HEK293 (cell line): Measurements from ENCODE around the gene CABP1.
A peak's percentile ranks its signal among the peaks of the same experiment; 100 is the strongest.

Experiments used
- ATF2 ChIP-seq: fragments of 450-650 bp; formaldehyde crosslinking; IDR thresholded peaks from 2 replicates; pipeline ENCODE4 v1.5.1; 2016; ENCODE audit warnings: missing biosample characterization, missing genetic modification characterization, low read depth
- CTCF ChIP-seq: fragments of 450-650 bp; formaldehyde crosslinking; IDR thresholded peaks from 2 replicates; pipeline ENCODE4 v1.5.1; 2016; ENCODE audit warnings: missing biosample characterization, missing genetic modification characterization
- GLIS2 ChIP-seq: fragments of 450-650 bp; formaldehyde crosslinking; IDR thresholded peaks from 2 replicates; pipeline ENCODE4 v1.5.1; 2016; ENCODE audit warnings: missing biosample characterization, missing genetic modification characterization
- KLF1 ChIP-seq: fragments of 450-650 bp; formaldehyde crosslinking; IDR thresholded peaks from 2 replicates; pipeline ENCODE4 v1.5.1; 2016; ENCODE audit warnings: missing biosample characterization, missing genetic modification characterization
- KLF10 ChIP-seq: fragments of 450-650 bp; IDR thresholded peaks from 2 replicates; pipeline ENCODE4 v1.5.1; 2018; ENCODE audit warnings: missing biosample characterization, mild to moderate bottlenecking, missing genetic modification characterization
- KLF17 ChIP-seq: fragments of 450-650 bp; formaldehyde crosslinking; IDR thresholded peaks from 2 replicates; pipeline ENCODE4 v1.5.1; 2016; ENCODE audit warnings: missing biosample characterization, missing genetic modification characterization
- PRDM1 ChIP-seq: fragments of 450-650 bp; formaldehyde crosslinking; IDR thresholded peaks from 2 replicates; pipeline ENCODE4; 2016; ENCODE audit warnings: missing biosample characterization, missing genetic modification characterization
- WT1 ChIP-seq: fragments of 450-650 bp; formaldehyde crosslinking; IDR thresholded peaks from 2 replicates; pipeline ENCODE4 v1.5.1; 2016; ENCODE audit warnings: missing biosample characterization, missing genetic modification characterization
- ZBTB11 ChIP-seq: fragments of 450-650 bp; formaldehyde crosslinking; conservative IDR thresholded peaks from 2 replicates; pipeline ENCODE4 v1.5.1; 2016; ENCODE audit warnings: low read depth, missing biosample characterization, missing genetic modification characterization
- ZBTB17 ChIP-seq: fragments of 450-650 bp; formaldehyde crosslinking; IDR thresholded peaks from 2 replicates; pipeline ENCODE4 v1.5.1; 2016; ENCODE audit warnings: missing biosample characterization, missing genetic modification characterization
- ZEB2 ChIP-seq: fragments of 450-650 bp; formaldehyde crosslinking; IDR thresholded peaks from 2 replicates; pipeline ENCODE4 v1.5.1; 2016; ENCODE audit warnings: missing biosample characterization, missing genetic modification characterization
- ZIC2 ChIP-seq: fragments of 450-650 bp; formaldehyde crosslinking; IDR thresholded peaks from 2 replicates; pipeline ENCODE4 v1.5.1; 2016; ENCODE audit warnings: missing biosample characterization, missing genetic modification characterization
- ZNF10 ChIP-seq: fragments of 450-650 bp; formaldehyde crosslinking; IDR thresholded peaks from 2 replicates; pipeline ENCODE4 v1.5.1; 2017; ENCODE audit warnings: missing biosample characterization, missing genetic modification characterization
- ZNF138 ChIP-seq: fragments of 450-650 bp; formaldehyde crosslinking; IDR thresholded peaks from 2 replicates; pipeline ENCODE4 v1.5.1; 2016; ENCODE audit warnings: missing biosample characterization, missing genetic modification characterization, borderline replicate concordance
- ZNF2 ChIP-seq: fragments of 450-650 bp; formaldehyde crosslinking; IDR thresholded peaks from 2 replicates; pipeline ENCODE4 v1.5.1; 2016; ENCODE audit warnings: missing biosample characterization, missing genetic modification characterization
- ZNF366 ChIP-seq: fragments of 450-650 bp; formaldehyde crosslinking; conservative IDR thresholded peaks from 2 replicates; pipeline ENCODE4 v1.5.1; 2016; ENCODE audit warnings: missing biosample characterization, missing genetic modification characterization
- ZNF449 ChIP-seq: fragments of 450-650 bp; formaldehyde crosslinking; IDR thresholded peaks from 2 replicates; pipeline ENCODE4 v1.5.1; 2017; ENCODE audit warnings: missing biosample characterization, mild to moderate bottlenecking, missing genetic modification characterization, moderate library complexity
- ZNF501 ChIP-seq: fragments of 450-650 bp; formaldehyde crosslinking; IDR thresholded peaks from 2 replicates; pipeline ENCODE4 v1.5.1; 2016; ENCODE audit warnings: missing biosample characterization, missing genetic modification characterization
- ZNF510 ChIP-seq: fragments of 450-650 bp; formaldehyde crosslinking; IDR thresholded peaks from 2 replicates; pipeline ENCODE4 v1.5.1; 2018; ENCODE audit warnings: mild to moderate bottlenecking, missing genetic modification characterization, missing biosample characterization; ENCODE audit not compliant: insufficient replicate concordance
- ZNF549 ChIP-seq: fragments of 450-650 bp; IDR thresholded peaks from 2 replicates; pipeline ENCODE4 v1.5.1; 2018; ENCODE audit warnings: missing biosample characterization, missing genetic modification characterization, mild to moderate bottlenecking, inconsistent platforms, moderate library complexity
- ZNF580 ChIP-seq: fragments of 450-650 bp; formaldehyde crosslinking; IDR thresholded peaks from 2 replicates; pipeline ENCODE4 v1.5.1; 2016; ENCODE audit warnings: missing biosample characterization, missing genetic modification characterization
- ZNF621 ChIP-seq: fragments of 450-650 bp; formaldehyde crosslinking; IDR thresholded peaks from 2 replicates; pipeline ENCODE4 v1.5.1; 2017; ENCODE audit warnings: missing biosample characterization, missing genetic modification characterization
- ZNF629 ChIP-seq: fragments of 450-650 bp; formaldehyde crosslinking; IDR thresholded peaks from 2 replicates; pipeline ENCODE4 v1.5.1; 2017; ENCODE audit warnings: missing biosample characterization, missing genetic modification characterization
- ZNF654 ChIP-seq: fragments of 450-650 bp; formaldehyde crosslinking; IDR thresholded peaks from 2 replicates; pipeline ENCODE4 v1.5.1; 2016; ENCODE audit warnings: low read depth, missing biosample characterization, missing genetic modification characterization
- ZNF660 ChIP-seq: fragments of 450-650 bp; IDR thresholded peaks from 2 replicates; pipeline ENCODE4 v1.5.1; 2018; ENCODE audit warnings: missing biosample characterization, mild to moderate bottlenecking, missing genetic modification characterization
- ZNF670 ChIP-seq: fragments of 450-650 bp; formaldehyde crosslinking; IDR thresholded peaks from 2 replicates; pipeline ENCODE4 v1.5.1; 2016; ENCODE audit warnings: missing biosample characterization, missing genetic modification characterization, low read depth
- ZNF692 ChIP-seq: fragments of 450-650 bp; formaldehyde crosslinking; IDR thresholded peaks from 2 replicates; pipeline ENCODE4 v1.5.1; 2016; ENCODE audit warnings: missing biosample characterization, missing genetic modification characterization

The CABP1 gene

GRCh38 chr12:120639771-120640721 lies at the start of gene CABP1 (continued):
- TF ChIP-seq ZNF549, result no peak
- 0 out of 2 replicates have a peak, but pooled peaks have one; percentile 15 for TF ChIP-seq WT1
- peak; percentile 40; the same call in 1 of the 2 replicates for TF ChIP-seq ZNF501 (tag by site-specific recombination)
- TF ChIP-seq GLIS2 (tag by site-specific recombination), result peak; percentile 91
- TF ChIP-seq CTCF (tag by site-specific recombination), result peak; percentile 36; the same call in 1 of the 2 replicates
- TF ChIP-seq ZNF670, result no peak
- TF ChIP-seq ZIC2, result peak; percentile 89
- TF ChIP-seq ATF2, result 0 out of 2 replicates have a peak, but pooled peaks have one; percentile 19
- TF ChIP-seq ZNF660 (tag by site-specific recombination), result peak; percentile 65; the same call in 1 of the 2 replicates
- 0 out of 2 replicates have a peak, but pooled peaks have one; percentile 32 for TF ChIP-seq KLF1 (tag by site-specific recombination)
- TF ChIP-seq ZNF10 (tag by site-specific recombination), result peak; percentile 38; the same call in 1 of the 2 replicates
- no peak for TF ChIP-seq PRDM1 (tag by site-specific recombination)
- TF ChIP-seq ZNF366 (tag by site-specific recombination), result 0 out of 2 replicates have a peak, but pooled peaks have one; percentile 34
- TF ChIP-seq ZNF621 (tag by site-specific recombination), result no peak
- TF ChIP-seq ZNF449 (tag by site-specific recombination), result no peak
- 0 out of 2 replicates have a peak, but pooled peaks have one; percentile 35 for TF ChIP-seq ZNF2 (tag by site-specific recombination)
- TF ChIP-seq ZNF510, result no peak
- TF ChIP-seq KLF17, result 0 out of 2 replicates have a peak, but pooled peaks have one; percentile 58
- TF ChIP-seq ZBTB11 (tag by site-specific recombination), result peak; percentile 52
- no peak for TF ChIP-seq ZNF138 (tag by site-specific recombination)
- TF ChIP-seq ZNF692 (tag by site-specific recombination), result peak; percentile 58; the same call in 1 of the 2 replicates
- TF ChIP-seq KLF10, result peak; percentile 68
- TF ChIP-seq ZBTB17 (tag by site-specific recombination), result peak; percentile 50; the same call in 1 of the 2 replicates
- TF ChIP-seq ZNF654, result no peak
- peak; percentile 84 for TF ChIP-seq ZNF629 (tag by site-specific recombination)
- no peak for TF ChIP-seq ZNF580 (tag by site-specific recombination)
- peak; percentile 86 for TF ChIP-seq ZEB2 (tag by site-specific recombination)
